Measurements from ENCODE around the gene EHBP1.

- TF ChIP-seq POLR2AphosphoS5 (IDR thresholded peaks at IDR 0.05), result no peak
- no peak for TF ChIP-seq POLR2A (IDR thresholded peaks at IDR 0.05)
- no peak for TF ChIP-seq CTCF (IDR thresholded peaks at IDR 0.05)
These were observed 267.1 kb downstream of the EHBP1 start for GRCh38 chr2:62972601-62973000.
